Chondrocyte (in vitro differentiated cells): Measurements from ENCODE around the gene RAP1GAP2. TPM values are rescaled to one million over a fixed set of nuclear protein-coding genes. Genes with fewer than 3 reads are reported as not detected.

Experiments
- DNase-seq: peaks from one replicate; pipeline ENCODE4 v3.0.0; 2021; ENCODE audit warnings: mixed read lengths, low spot score
- H3K27ac Mint-ChIP-seq: one replicate; pipeline ENCODE4 v1.8.0; 2021; ENCODE audit warnings: mild to moderate bottlenecking, moderate library complexity, mixed read lengths; ENCODE audit not compliant: unreplicated experiment
- H3K27me3 Mint-ChIP-seq: 2 replicates; pipeline ENCODE4 v1.8.0; 2021; ENCODE audit warnings: low read depth, mixed read lengths
- H3K36me3 Mint-ChIP-seq: 2 replicates; pipeline ENCODE4 v1.8.0; 2021; ENCODE audit warnings: low read depth, mixed read lengths
- H3K4me1 Mint-ChIP-seq: 2 replicates; pipeline ENCODE4 v1.8.0; 2021; ENCODE audit warnings: low read depth, mild to moderate bottlenecking, mixed read lengths
- H3K4me3 Mint-ChIP-seq: one replicate; pipeline ENCODE4 v1.8.0; 2021; ENCODE audit warnings: mild to moderate bottlenecking, moderate library complexity, mixed read lengths; ENCODE audit not compliant: unreplicated experiment
- H3K9me3 Mint-ChIP-seq: 2 replicates; pipeline ENCODE4 v1.8.0; 2021; ENCODE audit warnings: low read depth, mixed read lengths
- CTCF ChIP-seq: fragments of 200-600 bp; sonication (generic); IDR thresholded peaks from 2 replicates; pipeline ENCODE4 v1.5.0; 2021; ENCODE audit warnings: antibody characterized with exemption, mild to moderate bottlenecking, moderate library complexity
- total RNA-seq: library from RNA; stranded (reverse); gene quantifications from 3 replicates; pipeline ENCODE4 v1.2.1, GENCODE V29; 2021

RAP1GAP2 gene
- total RNA-seq, 1 donor from 2014 or later, result 3.4 TPM

GRCh38 chr17:3003296-3004149 lies 207.3 kb downstream of the RAP1GAP2 start:
- Mint-ChIP-seq H3K4me3 (no peak overlapping the region), H3K36me3 (no peaks in the 10 kb centered on the region), H3K9me3 (no peaks in the 10 kb centered on the region), H3K4me1 (peaks cover 21% of the 10 kb centered on the region), H3K27me3 (no peaks in the 10 kb centered on the region), H3K27ac (peak overlapping the region; percentile 85)
- no peak for TF ChIP-seq CTCF
- peak; percentile 62 for DNase-seq

GRCh38 chr17:3004150-3004801 lies 208.0 kb downstream of the RAP1GAP2 start:
- Mint-ChIP-seq H3K4me1 (peaks cover 21% of the 10 kb centered on the region), H3K27ac (peak overlapping the region; percentile 85)

GRCh38 chr17:3004925-3005324 lies 208.7 kb downstream of the RAP1GAP2 start:
- Mint-ChIP-seq H3K27me3 (no peaks in the 10 kb centered on the region), H3K4me1 (peaks cover 21% of the 10 kb centered on the region), H3K9me3 (no peaks in the 10 kb centered on the region), H3K27ac (peak overlapping the region; percentile 85), H3K36me3 (no peaks in the 10 kb centered on the region), H3K4me3 (no peak overlapping the region)
- DNase-seq, result no peak
- TF ChIP-seq CTCF, result no peak

More at GRCh38 chr17:3004150-3004801, 208.0 kb downstream of the RAP1GAP2 start:
- Mint-ChIP-seq H3K4me3 (no peak overlapping the region), H3K27me3 (no peaks in the 10 kb centered on the region), H3K9me3 (no peaks in the 10 kb centered on the region), H3K36me3 (no peaks in the 10 kb centered on the region)
- TF ChIP-seq CTCF, result no peak
- peak; percentile 100 for DNase-seq

GRCh38 chr17:3005696-3006095 lies 209.5 kb downstream of the RAP1GAP2 start:
- Mint-ChIP-seq H3K9me3 (no peaks in the 10 kb centered on the region), H3K4me3 (no peak overlapping the region), H3K4me1 (peaks cover 21% of the 10 kb centered on the region), H3K27ac (no peak overlapping the region), H3K27me3 (no peaks in the 10 kb centered on the region), H3K36me3 (no peaks in the 10 kb centered on the region)
- no peak for TF ChIP-seq CTCF
- DNase-seq, result peak; percentile 78

GRCh38 chr17:3006801-3007200 lies 210.6 kb downstream of the RAP1GAP2 start:
- Mint-ChIP-seq H3K9me3 (no peaks in the 10 kb centered on the region), H3K27ac (no peak overlapping the region), H3K4me3 (no peak overlapping the region), H3K27me3 (no peaks in the 10 kb centered on the region), H3K4me1 (peaks cover 21% of the 10 kb centered on the region), H3K36me3 (no peaks in the 10 kb centered on the region)
- no peak for TF ChIP-seq CTCF
- peak; percentile 60 for DNase-seq
